ENCODE data around the gene GM2A. TPM values are rescaled to one million over a fixed set of nuclear protein-coding genes. Genes with fewer than 3 reads are reported as not detected.

Gene GM2A
- total and polyA plus RNA-seq, 2 of the 8 experiments (the other 6 are each of a cell fraction or from before 2014, with no cell fraction given), result 18.5 to 32.2 TPM

- Histone ChIP-seq H2BK15ac (ENCODE audit: low read length) (no peak overlapping the region), H4K20me1 (replicated peaks in 1 of 2; ENCODE audit: control insufficient read depth in 1 of 2, insufficient read depth in 2 of 2, low read length in 2 of 2) (no peaks in the 10 kb centered on the region), H2BK5ac (ENCODE audit: low read depth, low read length) (no peak overlapping the region), H4K5ac (ENCODE audit: insufficient read length, low read depth, low read length) (no peak overlapping the region), H4K8ac (ENCODE audit: extremely low read depth, insufficient read depth, low read length) (no peak overlapping the region), H3K56ac (replicated peaks; ENCODE audit: insufficient read length, low read depth, low read length) (no peak overlapping the region), H3K4me2 (ENCODE audit: insufficient read depth in 1 of 2, low read depth in 2 of 2, low read length in 2 of 2) (no peak overlapping the region), H3K79me2 (ENCODE audit: control insufficient read depth in 1 of 2, insufficient read depth in 2 of 2, low read length in 2 of 2) (no peaks in the 10 kb centered on the region), H3K18ac (ENCODE audit: extremely low read depth, low read length) (no peak overlapping the region), H2AFZ (ENCODE audit: low read length) (no peak overlapping the region), H3K9me3 (ENCODE audit: insufficient read depth in 2 of 2, low read depth in 1 of 2, low read length in 1 of 2) (no peaks in the 10 kb centered on the region), H3K23me2 (ENCODE audit: low read depth, low read length) (no peaks in the 10 kb centered on the region), H3K9ac (replicated peaks in 1 of 4; ENCODE audit: extremely low read depth in 1 of 4, low read depth in 3 of 4, low read length in 3 of 4) (no peak overlapping the region), H3K27me3 (replicated peaks in 1 of 4; ENCODE audit: control insufficient read depth in 3 of 4, extremely low read depth in 1 of 4, insufficient read depth in 3 of 4, low read length in 3 of 4) (no peaks in the 10 kb centered on the region), H2BK120ac (replicated peaks; ENCODE audit: low read depth, low read length) (no peak overlapping the region), H3K14ac (ENCODE audit: insufficient read length) (no peak overlapping the region), H3K36me3 (ENCODE audit: control insufficient read depth in 2 of 4, insufficient read depth in 4 of 4, low read length in 3 of 4) (no peaks in the 10 kb centered on the region), H2AK5ac (ENCODE audit: low read depth, low read length) (no peak overlapping the region), H3K23ac (ENCODE audit: insufficient read length) (no peak overlapping the region), H3K27ac (ENCODE audit: low read depth, low read length) (no peak overlapping the region), H3K4ac (replicated peaks; ENCODE audit: insufficient read length, low read depth, low read length) (no peak overlapping the region), H2BK12ac (ENCODE audit: low read depth, low read length) (no peak overlapping the region), H3K79me1 (ENCODE audit: low read depth, low read length) (no peaks in the 10 kb centered on the region), H3K4me3 (ENCODE audit: extremely low read depth in 1 of 4, insufficient read depth in 2 of 4, low read depth in 3 of 4, low read length in 4 of 4) (no peak overlapping the region), H3K4me1 (replicated peaks in 1 of 4; ENCODE audit: control insufficient read depth in 3 of 4, insufficient read depth in 4 of 4, low read length in 3 of 4) (peaks cover 0 to 6% (median 3%) of the 10 kb centered on the region in 4 experiments; a peak in 2 of 7 replicates), H2BK20ac (ENCODE audit: low read length) (no peak overlapping the region), H4K91ac (replicated peaks; ENCODE audit: insufficient read length, low read length) (no peak overlapping the region)
- CTCF ChIA-PET (ENCODE audit: partially characterized antibody), result interaction anchor here (0.6 to 6.1 kb wide), 8 partner anchors 10 to 958 kb away, joined by 3 to 25 read pairs (median 7); no protein-coding TSS in a partner anchor
- no peak for TF ChIP-seq TAF1 (IDR thresholded peaks at IDR 0.05; ENCODE audit: low read depth, low read length)
- TF ChIP-seq JUND (IDR thresholded peaks at IDR 0.05; ENCODE audit: low read length), result no peak
- TF ChIP-seq POLR2A (IDR thresholded peaks at IDR 0.05; ENCODE audit: control extremely low read depth in 1 of 2, low read depth in 2 of 2, low read length in 2 of 2), result no peak
- no peak for TF ChIP-seq SP2 (IDR thresholded peaks at IDR 0.05; ENCODE audit: low read length)
- no peak for TF ChIP-seq CBX5 (IDR thresholded peaks at IDR 0.05; ENCODE audit: low read depth, low read length)
- no peak for TF ChIP-seq CTBP2 (IDR thresholded peaks at IDR 0.05; ENCODE audit: borderline replicate concordance, insufficient read depth, insufficient read length, low read length)
- no peak for TF ChIP-seq RNF2 (IDR thresholded peaks at IDR 0.05; ENCODE audit: borderline replicate concordance, low read depth, low read length, missing control alignments, poor library complexity, severe bottlenecking)
- no peak for TF ChIP-seq TCF12 (IDR thresholded peaks at IDR 0.05; ENCODE audit: low read depth, low read length)
- TF ChIP-seq SIX5 (IDR thresholded peaks at IDR 0.05; ENCODE audit: low read depth, low read length), result no peak
- TF ChIP-seq EZH2 (IDR thresholded peaks at IDR 0.05; ENCODE audit: low read depth, low read length, severe bottlenecking), result no peak
- WGBS, 2 experiments (ENCODE audit: extremely low coverage in 1 of 2, insufficient coverage in 1 of 2, insufficient read length in 1 of 2, insufficient replicate concordance in 2 of 2, low coverage in 1 of 2, low lambda C conversion rate in 2 of 2, missing lambda C conversion rate in 1 of 2), result 86% methylated on average over 1 of the region's 1 CpG; no CpG with 5 or more reads in 1 of the 2 experiments
- POLR2A ChIA-PET (ENCODE audit: partially characterized antibody), result no interaction called here
- DNase-seq (ENCODE audit: low read depth in 1 of 2, low spot score in 2 of 2) (no peak), FAIRE-seq (no peak)
Observed at GRCh38 chr5:151286246-151286645, 33.3 kb downstream of the GM2A start.
